SK-N-SH treated with all-trans-retinoic acid at 6 μM for 48 hours (cell line): ENCODE measurements around the gene FOXO3.

Experiments used
- ATAC-seq: fragments of 200-7000 bp; cut with Tn5 transposase; 3 replicates; pipeline ENCODE4 v1.9.1; 2020; ENCODE audit warnings: mild to moderate bottlenecking, moderate library complexity
- ARNTL ChIP-seq: fragments of 450-650 bp; formaldehyde crosslinking; IDR thresholded peaks from 2 replicates; pipeline ENCODE4 v1.5.0; 2020; ENCODE audit warnings: low read depth, mild to moderate bottlenecking, moderate library complexity, borderline replicate concordance
- BACH2 ChIP-seq: fragments of 250-450 bp; sonication (Bioruptor Pico); IDR thresholded peaks from 2 replicates; pipeline ENCODE4 v1.9.0; 2021; ENCODE audit warnings: mild to moderate bottlenecking, borderline replicate concordance
- CSDC2 ChIP-seq: fragments of 250-450 bp; sonication (Bioruptor Pico); IDR thresholded peaks from 2 replicates; pipeline ENCODE4 v1.5.0; 2020; ENCODE audit warnings: mild to moderate bottlenecking, moderate library complexity
- ESRRG ChIP-seq: fragments of 250-450 bp; sonication (Bioruptor Pico); IDR thresholded peaks from 2 replicates; pipeline ENCODE4 v1.6.1; 2021; ENCODE audit warnings: mild to moderate bottlenecking
- OSR1 ChIP-seq: fragments of 250-450 bp; sonication (Bioruptor Pico); IDR thresholded peaks from 2 replicates; pipeline ENCODE4 v1.8.0; 2022; ENCODE audit warnings: moderate library complexity, mild to moderate bottlenecking, inconsistent platforms
- PPARA ChIP-seq: fragments of 250-450 bp; sonication (Bioruptor Pico); IDR thresholded peaks from 2 replicates; pipeline ENCODE4 v1.5.0; 2020; ENCODE audit warnings: mild to moderate bottlenecking, borderline replicate concordance
- SNAI2 ChIP-seq: fragments of 250-450 bp; sonication (Bioruptor Pico); IDR thresholded peaks from 2 replicates; pipeline ENCODE4 v1.5.0; 2020; ENCODE audit warnings: mild to moderate bottlenecking, moderate library complexity
- TCF4 ChIP-seq: fragments of 250-450 bp; sonication (Bioruptor Pico); IDR thresholded peaks from 2 replicates; pipeline ENCODE4 v1.8.0; 2021; ENCODE audit warnings: mild to moderate bottlenecking, moderate library complexity, borderline replicate concordance
- TOX ChIP-seq: fragments of 250-450 bp; sonication (Bioruptor Pico); IDR thresholded peaks from 2 replicates; pipeline ENCODE4 v1.8.0; 2021; ENCODE audit warnings: mild to moderate bottlenecking, moderate library complexity, borderline replicate concordance
- ZC3H10 ChIP-seq: fragments of 250-450 bp; sonication (Bioruptor Pico); IDR thresholded peaks from 2 replicates; pipeline ENCODE4 v1.5.1; 2021; ENCODE audit warnings: mild to moderate bottlenecking, moderate library complexity
- ZFP3 ChIP-seq: fragments of 250-450 bp; sonication (Bioruptor Pico); IDR thresholded peaks from 2 replicates; pipeline ENCODE4 v1.5.0; 2020; ENCODE audit warnings: mild to moderate bottlenecking, moderate library complexity
- ZFP30 ChIP-seq: fragments of 450-650 bp; formaldehyde crosslinking; IDR thresholded peaks from 2 replicates; pipeline ENCODE4 v1.5.0; 2022; ENCODE audit warnings: mild to moderate bottlenecking, moderate library complexity
- ZNF70 ChIP-seq: fragments of 450-650 bp; formaldehyde crosslinking; IDR thresholded peaks from 2 replicates; pipeline ENCODE4 v1.5.0; 2020; ENCODE audit warnings: mild to moderate bottlenecking, moderate library complexity
- ZNF8 ChIP-seq: fragments of 450-650 bp; formaldehyde crosslinking; IDR thresholded peaks from 2 replicates; pipeline ENCODE4 v1.5.0; 2020; ENCODE audit warnings: mild to moderate bottlenecking, moderate library complexity
- TF ChIP-seq, protein P1 (sequence below): fragments of 250-450 bp; sonication (Bioruptor Pico); IDR thresholded peaks from 2 replicates; pipeline ENCODE4 v1.8.0; 2020; ENCODE audit warnings: mild to moderate bottlenecking, moderate library complexity, borderline replicate concordance
- TF ChIP-seq, protein P2 (sequence below): fragments of 250-450 bp; sonication (Bioruptor Pico); IDR thresholded peaks from 2 replicates; pipeline ENCODE4 v1.5.1; 2020; ENCODE audit warnings: low read depth, mild to moderate bottlenecking, moderate library complexity
- TF ChIP-seq, protein P3 (sequence below): fragments of 250-450 bp; sonication (Bioruptor Pico); IDR thresholded peaks from 2 replicates; pipeline ENCODE4 v1.5.1; 2021; ENCODE audit warnings: mild to moderate bottlenecking, moderate library complexity
- TF ChIP-seq, protein P4 (sequence below): fragments of 250-450 bp; sonication (Bioruptor Pico); IDR thresholded peaks from 2 replicates; pipeline ENCODE4 v1.8.0; 2021; ENCODE audit warnings: low read depth, mild to moderate bottlenecking, moderate library complexity, borderline replicate concordance
- TF ChIP-seq, protein P5 (sequence below): fragments of 250-450 bp; sonication (Bioruptor Pico); IDR thresholded peaks from 2 replicates; pipeline ENCODE4 v1.5.0; 2020; ENCODE audit warnings: mild to moderate bottlenecking, moderate library complexity

The FOXO3 gene

DNA sequence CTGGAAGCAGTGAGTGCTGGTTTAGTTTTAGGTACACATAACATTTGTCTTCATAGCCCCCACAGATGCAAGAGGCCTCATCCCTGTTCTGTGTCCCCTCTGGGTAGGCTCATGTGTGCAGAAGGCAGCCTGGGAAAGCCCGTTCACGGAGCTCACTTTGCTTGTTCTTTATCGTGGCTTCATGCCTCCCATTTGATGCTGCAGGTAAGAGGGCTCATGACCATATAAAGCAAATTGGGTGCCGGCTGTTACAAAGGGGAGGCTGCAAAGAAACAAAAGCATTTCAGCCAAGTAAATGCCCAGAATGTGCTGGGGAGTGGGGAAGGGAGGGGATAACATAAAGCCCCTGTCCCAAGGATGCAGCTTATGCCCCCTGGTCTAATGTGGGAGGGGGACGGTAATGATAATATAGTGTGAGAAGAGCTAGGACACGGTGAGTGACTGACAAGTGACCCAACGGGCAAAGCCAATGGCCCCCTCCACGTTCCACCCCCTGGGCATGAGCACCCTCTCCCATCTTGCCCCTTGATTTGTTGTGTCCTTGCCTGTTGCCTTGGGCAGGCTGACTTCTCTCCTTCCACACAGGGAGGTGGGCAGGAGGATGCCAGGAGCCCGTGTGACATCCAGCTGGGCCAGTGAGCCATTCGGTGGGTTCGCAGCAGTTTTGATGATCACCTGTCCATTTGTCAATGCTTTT lies 138.0 kb downstream of the FOXO3 start (continued):
- TF ChIP-seq, protein P1, sequence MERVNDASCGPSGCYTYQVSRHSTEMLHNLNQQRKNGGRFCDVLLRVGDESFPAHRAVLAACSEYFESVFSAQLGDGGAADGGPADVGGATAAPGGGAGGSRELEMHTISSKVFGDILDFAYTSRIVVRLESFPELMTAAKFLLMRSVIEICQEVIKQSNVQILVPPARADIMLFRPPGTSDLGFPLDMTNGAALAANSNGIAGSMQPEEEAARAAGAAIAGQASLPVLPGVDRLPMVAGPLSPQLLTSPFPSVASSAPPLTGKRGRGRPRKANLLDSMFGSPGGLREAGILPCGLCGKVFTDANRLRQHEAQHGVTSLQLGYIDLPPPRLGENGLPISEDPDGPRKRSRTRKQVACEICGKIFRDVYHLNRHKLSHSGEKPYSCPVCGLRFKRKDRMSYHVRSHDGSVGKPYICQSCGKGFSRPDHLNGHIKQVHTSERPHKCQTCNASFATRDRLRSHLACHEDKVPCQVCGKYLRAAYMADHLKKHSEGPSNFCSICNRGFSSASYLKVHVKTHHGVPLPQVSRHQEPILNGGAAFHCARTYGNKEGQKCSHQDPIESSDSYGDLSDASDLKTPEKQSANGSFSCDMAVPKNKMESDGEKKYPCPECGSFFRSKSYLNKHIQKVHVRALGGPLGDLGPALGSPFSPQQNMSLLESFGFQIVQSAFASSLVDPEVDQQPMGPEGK (CRISPR knock-in tag) = no peak
- TF ChIP-seq, all 23 proteins: peak for 0

DNA sequence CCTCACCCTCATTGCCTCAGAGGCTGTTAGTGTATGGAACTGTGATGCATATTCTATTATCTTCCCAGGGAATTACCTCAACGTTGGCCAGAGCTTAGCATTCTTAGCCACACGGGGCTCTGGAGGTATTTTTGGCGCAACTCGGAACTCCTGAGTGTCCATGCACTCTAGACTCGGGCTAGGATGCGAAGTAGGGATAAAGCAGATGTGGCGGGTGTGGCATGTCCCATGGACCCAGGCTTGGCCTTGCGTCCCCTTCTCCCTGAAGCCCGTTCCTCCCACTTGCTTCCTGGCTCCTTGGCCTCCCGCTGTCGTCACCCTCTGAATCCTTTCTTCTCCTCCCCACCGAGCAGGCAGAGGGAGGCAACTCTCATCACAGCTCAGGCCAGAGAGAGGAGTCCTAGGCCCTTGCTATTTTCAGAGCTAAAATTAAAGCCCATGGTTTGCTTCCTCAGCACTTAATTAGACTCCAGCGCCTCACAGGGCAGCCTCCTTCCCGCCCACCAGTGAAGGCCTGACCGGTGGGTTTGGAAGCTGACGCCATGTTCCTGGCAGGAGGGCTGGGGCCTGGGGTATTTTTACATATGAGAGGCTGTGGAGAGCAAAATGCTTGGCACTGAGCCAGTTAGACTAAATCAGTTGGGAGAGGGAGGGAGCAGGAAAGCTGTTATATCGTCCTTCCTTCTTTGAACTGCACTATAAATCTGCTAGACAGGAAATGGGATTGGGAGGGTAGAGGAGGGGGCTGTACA lies 138.7 kb downstream of the FOXO3 start:
- TF ChIP-seq SNAI2 (CRISPR knock-in tag) (no peak), ARNTL (CRISPR knock-in tag) (no peak), ZNF8 (no peak), CSDC2 (CRISPR knock-in tag) (no peak), ZFP3 (CRISPR knock-in tag) (no peak), ZNF70 (no peak), BACH2 (CRISPR knock-in tag) (no peak), PPARA (no peak), ESRRG (CRISPR knock-in tag) (no peak), ZC3H10 (CRISPR knock-in tag) (no peak), ZFP30 (CRISPR knock-in tag) (no peak), OSR1 (CRISPR knock-in tag) (no peak), TOX (no peak), TCF4 (CRISPR knock-in tag) (no peak)
- TF ChIP-seq, protein P2, sequence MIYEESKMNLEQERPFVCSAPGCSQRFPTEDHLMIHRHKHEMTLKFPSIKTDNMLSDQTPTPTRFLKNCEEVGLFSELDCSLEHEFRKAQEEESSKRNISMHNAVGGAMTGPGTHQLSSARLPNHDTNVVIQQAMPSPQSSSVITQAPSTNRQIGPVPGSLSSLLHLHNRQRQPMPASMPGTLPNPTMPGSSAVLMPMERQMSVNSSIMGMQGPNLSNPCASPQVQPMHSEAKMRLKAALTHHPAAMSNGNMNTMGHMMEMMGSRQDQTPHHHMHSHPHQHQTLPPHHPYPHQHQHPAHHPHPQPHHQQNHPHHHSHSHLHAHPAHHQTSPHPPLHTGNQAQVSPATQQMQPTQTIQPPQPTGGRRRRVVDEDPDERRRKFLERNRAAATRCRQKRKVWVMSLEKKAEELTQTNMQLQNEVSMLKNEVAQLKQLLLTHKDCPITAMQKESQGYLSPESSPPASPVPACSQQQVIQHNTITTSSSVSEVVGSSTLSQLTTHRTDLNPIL (CRISPR knock-in tag) = no peak
- TF ChIP-seq, protein P1 (CRISPR knock-in tag) = no peak
- TF ChIP-seq, protein P3, sequence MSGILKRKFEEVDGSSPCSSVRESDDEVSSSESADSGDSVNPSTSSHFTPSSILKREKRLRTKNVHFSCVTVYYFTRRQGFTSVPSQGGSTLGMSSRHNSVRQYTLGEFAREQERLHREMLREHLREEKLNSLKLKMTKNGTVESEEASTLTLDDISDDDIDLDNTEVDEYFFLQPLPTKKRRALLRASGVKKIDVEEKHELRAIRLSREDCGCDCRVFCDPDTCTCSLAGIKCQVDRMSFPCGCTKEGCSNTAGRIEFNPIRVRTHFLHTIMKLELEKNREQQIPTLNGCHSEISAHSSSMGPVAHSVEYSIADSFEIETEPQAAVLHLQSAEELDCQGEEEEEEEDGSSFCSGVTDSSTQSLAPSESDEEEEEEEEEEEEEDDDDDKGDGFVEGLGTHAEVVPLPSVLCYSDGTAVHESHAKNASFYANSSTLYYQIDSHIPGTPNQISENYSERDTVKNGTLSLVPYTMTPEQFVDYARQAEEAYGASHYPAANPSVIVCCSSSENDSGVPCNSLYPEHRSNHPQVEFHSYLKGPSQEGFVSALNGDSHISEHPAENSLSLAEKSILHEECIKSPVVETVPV (CRISPR knock-in tag) = no peak
- TF ChIP-seq, protein P4, sequence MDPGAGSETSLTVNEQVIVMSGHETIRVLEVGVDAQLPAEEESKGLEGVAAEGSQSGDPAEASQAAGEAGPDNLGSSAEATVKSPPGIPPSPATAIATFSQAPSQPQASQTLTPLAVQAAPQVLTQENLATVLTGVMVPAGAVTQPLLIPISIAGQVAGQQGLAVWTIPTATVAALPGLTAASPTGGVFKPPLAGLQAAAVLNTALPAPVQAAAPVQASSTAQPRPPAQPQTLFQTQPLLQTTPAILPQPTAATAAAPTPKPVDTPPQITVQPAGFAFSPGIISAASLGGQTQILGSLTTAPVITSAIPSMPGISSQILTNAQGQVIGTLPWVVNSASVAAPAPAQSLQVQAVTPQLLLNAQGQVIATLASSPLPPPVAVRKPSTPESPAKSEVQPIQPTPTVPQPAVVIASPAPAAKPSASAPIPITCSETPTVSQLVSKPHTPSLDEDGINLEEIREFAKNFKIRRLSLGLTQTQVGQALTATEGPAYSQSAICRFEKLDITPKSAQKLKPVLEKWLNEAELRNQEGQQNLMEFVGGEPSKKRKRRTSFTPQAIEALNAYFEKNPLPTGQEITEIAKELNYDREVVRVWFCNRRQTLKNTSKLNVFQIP (CRISPR knock-in tag) = no peak
- TF ChIP-seq, protein P5, sequence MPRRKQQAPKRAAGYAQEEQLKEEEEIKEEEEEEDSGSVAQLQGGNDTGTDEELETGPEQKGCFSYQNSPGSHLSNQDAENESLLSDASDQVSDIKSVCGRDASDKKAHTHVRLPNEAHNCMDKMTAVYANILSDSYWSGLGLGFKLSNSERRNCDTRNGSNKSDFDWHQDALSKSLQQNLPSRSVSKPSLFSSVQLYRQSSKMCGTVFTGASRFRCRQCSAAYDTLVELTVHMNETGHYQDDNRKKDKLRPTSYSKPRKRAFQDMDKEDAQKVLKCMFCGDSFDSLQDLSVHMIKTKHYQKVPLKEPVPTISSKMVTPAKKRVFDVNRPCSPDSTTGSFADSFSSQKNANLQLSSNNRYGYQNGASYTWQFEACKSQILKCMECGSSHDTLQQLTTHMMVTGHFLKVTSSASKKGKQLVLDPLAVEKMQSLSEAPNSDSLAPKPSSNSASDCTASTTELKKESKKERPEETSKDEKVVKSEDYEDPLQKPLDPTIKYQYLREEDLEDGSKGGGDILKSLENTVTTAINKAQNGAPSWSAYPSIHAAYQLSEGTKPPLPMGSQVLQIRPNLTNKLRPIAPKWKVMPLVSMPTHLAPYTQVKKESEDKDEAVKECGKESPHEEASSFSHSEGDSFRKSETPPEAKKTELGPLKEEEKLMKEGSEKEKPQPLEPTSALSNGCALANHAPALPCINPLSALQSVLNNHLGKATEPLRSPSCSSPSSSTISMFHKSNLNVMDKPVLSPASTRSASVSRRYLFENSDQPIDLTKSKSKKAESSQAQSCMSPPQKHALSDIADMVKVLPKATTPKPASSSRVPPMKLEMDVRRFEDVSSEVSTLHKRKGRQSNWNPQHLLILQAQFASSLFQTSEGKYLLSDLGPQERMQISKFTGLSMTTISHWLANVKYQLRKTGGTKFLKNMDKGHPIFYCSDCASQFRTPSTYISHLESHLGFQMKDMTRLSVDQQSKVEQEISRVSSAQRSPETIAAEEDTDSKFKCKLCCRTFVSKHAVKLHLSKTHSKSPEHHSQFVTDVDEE (CRISPR knock-in tag) = no peak
- TF ChIP-seq, all 23 proteins: peak for 0
- no peak for ATAC-seq
